OCI-LY7 (cell line): ENCODE results near the gene ARPC5L. TPM values are rescaled to one million over a fixed set of nuclear protein-coding genes. Genes with fewer than 3 reads are reported as not detected.
A peak's percentile ranks its signal among the peaks of the same experiment; 100 is the strongest.

ENCODE experiments used
- BruUV-seq: library from RNA; stranded (reverse); fragments of 400-500 nt; replicated peaks from 2 replicates; lab custom pipeline; 2021; lab: Mats Ljungman, UMichigan
- CTCF ChIA-PET: fragments of 300-600 bp; sonication (Branson Sonifier 250); formaldehyde crosslinking; loops from one replicate; lab custom pipeline; 2022; ENCODE audit warnings: antibody characterized with exemption; ENCODE audit not compliant: unreplicated experiment; lab: Charles Lee
- POLR2A ChIA-PET: fragments of 300-600 bp; sonication (Branson Sonifier 250); formaldehyde crosslinking; loops from one replicate; lab custom pipeline; 2022; ENCODE audit warnings: antibody characterized with exemption; lab: Charles Lee
- DNase-seq: peaks from one replicate; pipeline ENCODE4 v3.0.0-alpha.2; 2015; ENCODE audit warnings: low spot score
- H2AFZ ChIP-seq: fragments of 200-600 bp; sonication (generic), shearing (Covaris generic); 2 replicates; pipeline ENCODE4 v1.6.1; 2014; ENCODE audit warnings: mild to moderate bottlenecking, antibody characterized with exemption, low read length, moderate library complexity
- H3K27ac ChIP-seq: fragments of 200-600 bp; sonication (generic); 2 replicates; pipeline ENCODE4 v1.5.1; 2014; ENCODE audit warnings: mixed run types, low read depth, mild to moderate bottlenecking, moderate library complexity, low read length, inconsistent platforms; ENCODE audit not compliant: poor library complexity, severe bottlenecking
- H3K36me3 ChIP-seq: fragments of 200-600 bp; sonication (generic); 2 replicates; pipeline ENCODE4 v1.6.1; 2014; ENCODE audit warnings: mild to moderate bottlenecking, antibody characterized with exemption, low read length, moderate library complexity, mixed read lengths; ENCODE audit not compliant: insufficient read depth
- H3K4me1 ChIP-seq: fragments of 200-600 bp; sonication (generic); 2 replicates; pipeline ENCODE4 v1.5.1; 2014; ENCODE audit warnings: mild to moderate bottlenecking, low read length; ENCODE audit not compliant: insufficient read depth, poor library complexity, severe bottlenecking
- H3K4me2 ChIP-seq: fragments of 200-600 bp; sonication (generic); 2 replicates; pipeline ENCODE4 v1.6.1; 2014; ENCODE audit warnings: mild to moderate bottlenecking, low read length
- H3K4me3 ChIP-seq: fragments of 200-600 bp; sonication (generic); 2 replicates; pipeline ENCODE4 v1.5.1; 2014; ENCODE audit warnings: mild to moderate bottlenecking, low read depth, low read length; ENCODE audit not compliant: poor library complexity, severe bottlenecking
- H3K79me2 ChIP-seq: fragments of 200-600 bp; sonication (generic); 2 replicates; pipeline ENCODE4 v1.6.1; 2016; ENCODE audit warnings: low read depth, mild to moderate bottlenecking, low read length, moderate library complexity, mixed read lengths; ENCODE audit not compliant: insufficient read depth
- H3K9me2 ChIP-seq: fragments of 200-600 bp; sonication (generic); 2 replicates; pipeline ENCODE4 v1.6.1; 2016; ENCODE audit warnings: mild to moderate bottlenecking, low read length, mixed read lengths; ENCODE audit not compliant: insufficient read depth
- H3K9me3 ChIP-seq: fragments of 200-600 bp; sonication (generic); 2 replicates; pipeline ENCODE4 v1.6.1; 2014; ENCODE audit warnings: mild to moderate bottlenecking, mixed run types, low read length, mixed read lengths
- H4K20me1 ChIP-seq: fragments of 200-600 bp; sonication (generic); 2 replicates; pipeline ENCODE4 v1.6.1; 2014; ENCODE audit warnings: mild to moderate bottlenecking, antibody characterized with exemption, low read length, moderate library complexity, mixed read lengths; ENCODE audit not compliant: insufficient read depth
- EZH2phosphoT487 ChIP-seq: fragments of 200-600 bp; sonication (generic); IDR thresholded peaks from 2 replicates; pipeline ENCODE4 v1.6.1; 2018; ENCODE audit warnings: low read depth, borderline replicate concordance, mild to moderate bottlenecking, mixed run types, antibody characterized with exemption, low read length, moderate library complexity, mixed read lengths
- intact Hi-C: fragments of 100-400 bp; cut with micrococcal nuclease; formaldehyde crosslinking; loops from one replicate; pipeline ENCODE4 v1.10.0; 2022; ENCODE audit not compliant: unreplicated experiment
- total RNA-seq, 2 experiments: library from RNA; depleted of rRNA in 1 of 2; stranded (reverse); fragments of >200 nt in 1 of 2; shearing (Covaris generic) in 1 of 2; gene quantifications; 2 replicates each; pipeline ENCODE4 v1.2.3, GENCODE V29; 2014 to 2022
- TF ChIP-seq, protein P1 (sequence below): fragments of 200-600 bp; sonication (generic); conservative IDR thresholded peaks from 2 replicates; pipeline ENCODE4 v1.5.1; 2014; ENCODE audit warnings: mild to moderate bottlenecking, antibody characterized with exemption, low read length, moderate library complexity, mixed read lengths

Gene ARPC5L
- total RNA-seq, 2 experiments from 2014 or later = 74.0 to 107 TPM

GRCh38 chr9:124859803-124860581 is 1.9 kb upstream of the ARPC5L start:
- Histone ChIP-seq H3K27ac (no peak overlapping the region), H3K79me2 (peaks cover 35% of the 10 kb centered on the region), H3K4me3 (peak overlapping the region; percentile 94), H3K9me3 (no peaks in the 10 kb centered on the region), H4K20me1 (peaks cover 25% of the 10 kb centered on the region), H2AFZ (no peak overlapping the region), H3K9me2 (no peaks in the 10 kb centered on the region), H3K4me2 (peak overlapping the region; percentile 92), H3K36me3 (peaks cover 57% of the 10 kb centered on the region), H3K4me1 (peaks cover 35% of the 10 kb centered on the region)
- TF ChIP-seq EZH2phosphoT487 = no peak
- TF ChIP-seq, protein P1, sequence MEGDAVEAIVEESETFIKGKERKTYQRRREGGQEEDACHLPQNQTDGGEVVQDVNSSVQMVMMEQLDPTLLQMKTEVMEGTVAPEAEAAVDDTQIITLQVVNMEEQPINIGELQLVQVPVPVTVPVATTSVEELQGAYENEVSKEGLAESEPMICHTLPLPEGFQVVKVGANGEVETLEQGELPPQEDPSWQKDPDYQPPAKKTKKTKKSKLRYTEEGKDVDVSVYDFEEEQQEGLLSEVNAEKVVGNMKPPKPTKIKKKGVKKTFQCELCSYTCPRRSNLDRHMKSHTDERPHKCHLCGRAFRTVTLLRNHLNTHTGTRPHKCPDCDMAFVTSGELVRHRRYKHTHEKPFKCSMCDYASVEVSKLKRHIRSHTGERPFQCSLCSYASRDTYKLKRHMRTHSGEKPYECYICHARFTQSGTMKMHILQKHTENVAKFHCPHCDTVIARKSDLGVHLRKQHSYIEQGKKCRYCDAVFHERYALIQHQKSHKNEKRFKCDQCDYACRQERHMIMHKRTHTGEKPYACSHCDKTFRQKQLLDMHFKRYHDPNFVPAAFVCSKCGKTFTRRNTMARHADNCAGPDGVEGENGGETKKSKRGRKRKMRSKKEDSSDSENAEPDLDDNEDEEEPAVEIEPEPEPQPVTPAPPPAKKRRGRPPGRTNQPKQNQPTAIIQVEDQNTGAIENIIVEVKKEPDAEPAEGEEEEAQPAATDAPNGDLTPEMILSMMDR = no peak
- ChIA-PET CTCF (no interaction called here), POLR2A (interaction anchor here (0.9 to 1.7 kb wide), 2 partner anchors 85 to 93 kb away, joined by 3 to 4 read pairs; no protein-coding TSS in a partner anchor)
- DNase-seq = no peak
- intact Hi-C loops = loop anchor here (2.0 to 10.0 kb wide), 2 partner anchors 89 to 515 kb away; partner anchors contain the start of gene NR6A1
- no TSS peak for BruUV-seq

GRCh38 chr9:124860582-124861341 is 1.2 kb upstream of the ARPC5L start:
- Histone ChIP-seq H3K9me2 (no peaks in the 10 kb centered on the region), H3K27ac (peak overlapping the region; percentile 65), H3K4me1 (peaks cover 35% of the 10 kb centered on the region), H2AFZ (no peak overlapping the region), H3K4me2 (peak overlapping the region; percentile 92), H3K4me3 (peak overlapping the region; percentile 94), H3K9me3 (no peaks in the 10 kb centered on the region), H3K79me2 (peaks cover 35% of the 10 kb centered on the region), H4K20me1 (peaks cover 25% of the 10 kb centered on the region), H3K36me3 (peaks cover 57% of the 10 kb centered on the region)
- POLR2A ChIA-PET = interaction anchor here (0.5 to 2.1 kb wide), 5 partner anchors 12 to 1413 kb away, joined by 3 to 10 read pairs (median 3); no protein-coding TSS in a partner anchor
- BruUV-seq = TSS peak; percentile 74
- CTCF ChIA-PET = no interaction called here
- TF ChIP-seq, protein P1 = no peak
- TF ChIP-seq EZH2phosphoT487 = no peak
- intact Hi-C loops = loop anchor here (2.0 kb wide), 1 partner anchor 90 kb away; the partner anchor contains the start of gene NR6A1
- DNase-seq = no peak
